Activated T-helper 17 cell treated with anti-CD3 and anti-CD28 coated beads, Interleukin-2, amount 50 U/mL, for 72 hours (primary cell): ENCODE data around the gene SLC12A2. TPM values are rescaled to one million over a fixed set of nuclear protein-coding genes. Genes with fewer than 3 reads are reported as not detected.

ENCODE experiments used
- ATAC-seq: fragments of 150-1000 bp; cut with Tn5 transposase; replicated peaks from 2 replicates; pipeline ENCODE4 v1.10.0; 2021; ENCODE audit warnings: mild to moderate bottlenecking, moderate library complexity
- H3K27ac Mint-ChIP-seq: one replicate; pipeline ENCODE4 v1.8.0; 2022; ENCODE audit warnings: mixed read lengths
- H3K27me3 Mint-ChIP-seq: one replicate; pipeline ENCODE4 v1.8.0; 2022; ENCODE audit warnings: mixed read lengths
- H3K36me3 Mint-ChIP-seq: one replicate; pipeline ENCODE4 v1.8.0; 2022; ENCODE audit warnings: low read depth, mild to moderate bottlenecking, mixed read lengths
- H3K4me1 Mint-ChIP-seq: one replicate; pipeline ENCODE4 v1.8.0; 2022; ENCODE audit warnings: mixed read lengths
- H3K4me3 Mint-ChIP-seq: one replicate; pipeline ENCODE4 v1.8.0; 2022; ENCODE audit warnings: mild to moderate bottlenecking, mixed read lengths
- H3K9me3 Mint-ChIP-seq: one replicate; pipeline ENCODE4 v1.8.0; 2022; ENCODE audit warnings: mixed read lengths
- total RNA-seq, 2 donors: library from RNA; stranded (reverse); gene quantifications; one replicate each; pipeline ENCODE4 v1.2.3, GENCODE V29; 2022

SLC12A2 gene
- total RNA-seq, 2 donors from 2014 or later, result 9.7 to 30.3 TPM

DNA sequence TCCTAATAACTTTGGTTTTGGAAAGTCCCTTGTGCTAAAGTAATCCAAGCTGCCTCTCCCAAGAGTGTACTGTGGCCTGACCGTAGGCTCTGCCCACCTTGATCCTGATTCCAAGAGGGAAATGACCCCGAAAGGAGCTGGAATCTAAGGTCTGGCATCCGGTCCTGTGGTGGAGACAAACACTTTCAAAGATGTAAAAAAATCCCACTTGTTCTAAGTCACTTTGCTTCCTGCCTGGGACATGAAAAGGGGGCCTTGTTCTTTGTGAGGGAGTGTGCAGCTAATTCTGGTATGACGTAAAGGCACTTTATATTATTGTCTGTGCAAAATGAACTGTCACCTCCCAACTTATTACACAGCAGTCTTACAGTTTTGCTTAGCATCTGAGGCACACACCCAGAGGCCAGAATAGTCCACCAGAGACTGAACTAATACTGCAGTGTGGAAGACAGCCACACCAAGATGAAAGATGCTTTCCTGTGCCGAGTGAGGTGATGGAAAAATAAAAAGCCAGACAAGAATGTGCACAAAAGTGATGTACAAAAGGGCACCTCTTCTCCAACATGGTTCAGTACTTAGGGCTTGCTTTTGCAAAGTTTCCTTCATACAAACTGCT is 128.7 kb downstream of the SLC12A2 start:
- Mint-ChIP-seq H3K4me1 (no peaks in the 10 kb centered on the region), H3K27ac (no peak overlapping the region)
- no peak for ATAC-seq

DNA sequence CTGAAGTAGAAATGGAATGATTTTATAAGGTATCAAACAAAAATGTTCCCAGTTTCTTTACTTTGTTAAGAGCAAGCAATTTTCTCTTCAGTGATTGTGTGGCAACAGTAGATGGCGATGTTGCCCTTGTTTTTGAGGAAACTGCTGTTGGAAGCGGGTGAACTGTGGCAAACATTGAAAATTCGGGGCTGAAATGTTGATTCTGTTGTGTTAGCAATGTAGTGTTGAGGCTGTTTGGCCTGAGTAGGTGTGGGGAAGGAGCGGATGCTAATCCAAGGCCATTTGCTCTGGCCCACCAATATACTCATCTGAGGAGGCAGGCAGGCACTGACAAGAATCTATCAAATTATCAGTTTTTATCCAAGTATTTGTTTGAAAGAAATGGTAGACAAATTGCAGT is 129.8 kb downstream of the SLC12A2 start:
- ATAC-seq, result no peak
- Mint-ChIP-seq H3K4me1 (no peaks in the 10 kb centered on the region), H3K27me3 (peaks cover 4% of the 10 kb centered on the region), H3K36me3 (no peaks in the 10 kb centered on the region), H3K9me3 (no peaks in the 10 kb centered on the region), H3K27ac (no peak overlapping the region), H3K4me3 (no peak overlapping the region)

More for the DNA sequence above, 128.7 kb downstream of the SLC12A2 start:
- Mint-ChIP-seq H3K4me3 (no peak overlapping the region), H3K9me3 (no peaks in the 10 kb centered on the region), H3K36me3 (no peaks in the 10 kb centered on the region), H3K27me3 (peaks cover 4% of the 10 kb centered on the region)

DNA sequence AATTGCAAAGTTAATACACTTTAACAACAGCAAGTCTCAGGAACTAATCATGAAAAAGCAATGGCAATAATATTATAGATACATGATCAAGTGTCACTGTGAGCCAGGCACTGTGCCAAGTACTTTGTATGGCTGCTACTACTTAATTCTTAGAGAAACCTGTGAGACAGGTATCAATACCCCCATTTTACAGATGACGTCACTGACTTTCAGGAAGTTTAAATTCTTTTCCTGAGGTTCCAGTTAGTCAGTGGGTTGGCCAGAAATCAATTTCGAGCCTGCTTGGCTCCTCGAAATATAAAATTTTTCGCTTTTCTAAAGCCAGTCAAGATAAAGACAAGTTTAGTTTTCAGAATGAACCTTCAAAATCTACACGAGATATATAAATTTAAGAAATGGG is 130.3 kb downstream of the SLC12A2 start:
- Mint-ChIP-seq H3K36me3 (no peaks in the 10 kb centered on the region), H3K27ac (no peak overlapping the region), H3K4me1 (no peaks in the 10 kb centered on the region), H3K9me3 (no peaks in the 10 kb centered on the region), H3K4me3 (no peak overlapping the region), H3K27me3 (peaks cover 2% of the 10 kb centered on the region)
- no peak for ATAC-seq

DNA sequence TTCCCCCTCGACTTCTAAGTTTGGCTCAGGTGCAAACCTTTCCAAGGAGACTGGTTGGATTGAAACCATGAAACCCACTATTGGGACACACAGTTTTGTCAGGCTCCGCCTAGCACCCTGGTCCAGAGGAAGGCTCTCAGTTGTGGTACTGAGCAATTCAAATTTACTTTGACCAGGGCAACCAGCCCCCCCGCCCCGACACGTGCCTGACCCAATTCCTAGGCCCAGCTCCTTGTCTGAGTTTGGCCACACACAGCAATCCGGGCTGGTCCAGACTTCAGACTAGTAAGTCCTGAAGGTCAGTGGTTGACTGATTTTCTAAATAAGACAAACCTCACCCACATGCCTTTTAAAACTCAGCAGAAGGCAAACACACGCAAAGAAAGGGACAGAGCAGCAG is 132.7 kb downstream of the SLC12A2 start:
- Mint-ChIP-seq H3K27ac (no peak overlapping the region), H3K4me3 (no peak overlapping the region)
- ATAC-seq, result no peak

DNA sequence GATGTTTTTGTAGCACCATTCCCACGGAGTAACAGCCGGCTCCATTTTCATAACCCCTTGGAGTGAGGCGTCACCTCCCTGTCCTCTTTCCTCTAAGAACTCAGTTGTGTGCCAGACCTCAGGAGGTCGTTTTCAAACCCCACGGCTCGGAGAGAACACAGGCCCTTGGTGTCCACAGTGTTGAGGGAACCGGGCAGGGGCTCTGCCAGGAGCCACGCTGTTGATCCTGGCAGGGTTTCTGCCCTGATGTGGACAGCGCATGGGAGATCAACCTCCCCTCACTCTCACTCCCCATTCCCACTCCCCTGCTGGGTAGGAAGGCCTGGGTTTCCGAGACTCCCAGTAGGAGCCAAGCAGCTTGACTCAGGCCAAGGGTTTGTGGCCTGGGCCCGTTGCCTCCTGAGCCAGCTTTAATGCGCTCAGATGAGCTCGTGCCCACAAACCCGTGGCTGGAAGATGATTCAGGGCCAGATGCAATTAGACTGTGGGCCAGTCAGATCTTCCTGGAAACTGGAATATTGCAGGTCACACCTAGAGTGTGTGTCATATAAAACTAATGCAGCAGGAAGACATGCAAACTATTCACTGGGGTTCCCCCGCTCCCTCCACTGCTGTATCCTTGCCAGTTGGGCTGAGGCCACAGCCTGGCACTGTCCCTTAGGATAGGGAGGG is 133.4 kb downstream of the SLC12A2 start:
- no peaks in the 10 kb centered on the region for H3K36me3 Mint-ChIP-seq
- H3K9me3 Mint-ChIP-seq, result no peaks in the 10 kb centered on the region
- no peaks in the 10 kb centered on the region for H3K4me1 Mint-ChIP-seq
- no peak for ATAC-seq
- H3K27me3 Mint-ChIP-seq, result no peaks in the 10 kb centered on the region
- H3K4me3 Mint-ChIP-seq, result no peak overlapping the region
- H3K27ac Mint-ChIP-seq, result no peak overlapping the region

More for the DNA sequence above, 132.7 kb downstream of the SLC12A2 start:
- Mint-ChIP-seq H3K36me3 (no peaks in the 10 kb centered on the region), H3K9me3 (no peaks in the 10 kb centered on the region), H3K4me1 (no peaks in the 10 kb centered on the region), H3K27me3 (no peaks in the 10 kb centered on the region)

DNA sequence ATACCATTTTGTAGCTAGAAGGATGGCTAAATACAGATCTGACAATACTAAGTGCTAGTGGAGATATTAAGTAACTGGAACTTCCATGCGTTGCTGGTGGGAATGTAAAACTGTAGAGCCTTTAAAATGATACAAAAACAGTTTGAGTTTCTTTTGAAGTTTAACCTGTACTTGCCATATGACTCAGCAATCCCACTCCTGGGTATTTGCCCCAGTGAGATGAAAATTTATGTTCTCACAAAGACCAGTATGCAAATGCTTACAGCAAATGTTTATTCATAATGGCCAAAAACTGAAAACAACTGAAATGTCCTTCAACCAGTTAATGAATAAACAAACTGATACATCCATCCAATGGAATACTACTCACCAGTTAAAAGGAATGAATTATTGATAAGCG is 137.3 kb downstream of the SLC12A2 start:
- peaks cover 5% of the 10 kb centered on the region for H3K27me3 Mint-ChIP-seq
- no peaks in the 10 kb centered on the region for H3K4me1 Mint-ChIP-seq
- H3K9me3 Mint-ChIP-seq, result no peaks in the 10 kb centered on the region
- no peak overlapping the region for H3K4me3 Mint-ChIP-seq
- no peaks in the 10 kb centered on the region for H3K36me3 Mint-ChIP-seq
- no peak for ATAC-seq
- no peak overlapping the region for H3K27ac Mint-ChIP-seq

DNA sequence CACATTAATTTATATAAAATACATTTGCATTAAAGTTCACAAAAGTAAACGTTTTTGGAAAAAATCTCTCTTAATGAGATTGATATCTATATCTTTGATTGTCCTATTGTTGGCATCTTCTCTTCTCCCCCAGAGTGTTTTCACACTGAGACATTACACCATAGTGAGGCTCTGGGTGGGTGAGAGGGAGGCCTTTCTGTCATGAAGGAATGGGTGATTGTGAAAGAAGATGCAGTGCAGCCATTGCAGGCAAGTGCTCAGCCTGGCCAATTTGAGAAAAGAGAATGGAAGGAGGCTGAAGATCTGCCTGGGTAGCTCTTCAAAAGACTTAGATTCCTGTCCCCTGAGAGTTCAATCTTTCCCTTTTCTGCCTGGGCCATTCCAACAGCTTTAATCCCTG is 140.8 kb downstream of the SLC12A2 start:
- peaks cover 5% of the 10 kb centered on the region for H3K27me3 Mint-ChIP-seq
- no peaks in the 10 kb centered on the region for H3K9me3 Mint-ChIP-seq
- H3K36me3 Mint-ChIP-seq, result no peaks in the 10 kb centered on the region
- no peak overlapping the region for H3K4me3 Mint-ChIP-seq
- no peak for ATAC-seq
- H3K27ac Mint-ChIP-seq, result no peak overlapping the region
- no peaks in the 10 kb centered on the region for H3K4me1 Mint-ChIP-seq

DNA sequence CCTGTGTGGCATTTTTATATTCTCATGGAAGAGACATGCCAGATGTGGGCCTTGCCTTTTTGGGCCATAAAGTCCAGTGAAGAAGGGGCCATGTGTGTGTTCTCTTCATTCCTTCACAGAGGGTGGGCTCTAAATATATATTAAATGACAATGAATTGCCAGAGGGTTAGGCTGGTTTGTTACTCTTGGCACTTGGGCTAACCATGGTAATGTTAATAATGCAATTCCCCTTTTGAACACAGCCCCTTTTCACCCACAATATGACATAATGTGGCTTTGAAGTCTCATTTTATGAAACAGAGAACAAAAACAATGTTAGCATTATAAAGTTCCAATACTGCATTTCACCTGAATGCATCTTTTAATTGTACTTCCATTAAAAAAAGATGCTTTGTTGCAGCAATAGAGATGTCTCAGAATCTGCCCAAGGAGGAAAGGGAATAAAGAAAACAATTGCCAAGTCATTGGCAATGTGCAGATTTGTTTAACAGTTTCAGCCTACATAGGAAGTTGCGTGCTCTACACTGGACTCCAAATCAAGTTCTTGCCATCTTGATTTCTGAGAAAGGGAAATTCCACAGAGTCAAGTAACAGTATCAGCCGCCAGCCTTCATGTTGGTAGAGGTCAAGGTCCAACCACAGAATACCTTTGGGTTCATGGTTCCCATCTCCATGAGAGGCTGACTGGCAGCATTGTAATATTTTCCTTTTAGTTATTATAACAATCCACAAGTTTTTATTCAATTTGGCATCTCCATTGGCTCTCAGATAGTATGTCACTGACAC is 141.9 kb downstream of the SLC12A2 start:
- Mint-ChIP-seq H3K4me3 (no peak overlapping the region), H3K4me1 (no peaks in the 10 kb centered on the region), H3K27me3 (peaks cover 5% of the 10 kb centered on the region), H3K9me3 (no peaks in the 10 kb centered on the region), H3K27ac (no peak overlapping the region), H3K36me3 (no peaks in the 10 kb centered on the region)
- no peak for ATAC-seq

DNA sequence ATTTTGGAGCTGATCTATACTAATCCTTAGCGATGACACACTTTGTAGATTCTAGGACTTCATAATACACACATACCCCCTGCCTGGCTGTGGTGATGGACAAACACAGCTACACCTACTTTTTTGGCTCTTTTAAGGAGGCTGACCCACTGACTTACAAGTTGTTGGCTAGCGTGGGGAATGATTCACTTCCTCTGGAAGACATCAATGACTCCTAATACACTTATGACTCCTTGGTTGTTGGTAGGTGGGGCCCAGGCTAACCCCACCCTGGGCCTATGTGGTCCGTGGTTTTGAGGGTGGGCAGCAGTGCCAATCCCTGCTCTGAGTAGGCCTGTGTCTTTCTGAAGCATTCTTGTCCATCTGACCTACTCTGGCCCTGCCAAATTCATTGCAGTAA is 144.4 kb downstream of the SLC12A2 start:
- Mint-ChIP-seq H3K9me3 (no peaks in the 10 kb centered on the region), H3K27me3 (peaks cover 5% of the 10 kb centered on the region), H3K4me1 (no peaks in the 10 kb centered on the region), H3K4me3 (no peak overlapping the region), H3K27ac (no peak overlapping the region), H3K36me3 (no peaks in the 10 kb centered on the region)
- peak; percentile 79 for ATAC-seq

DNA sequence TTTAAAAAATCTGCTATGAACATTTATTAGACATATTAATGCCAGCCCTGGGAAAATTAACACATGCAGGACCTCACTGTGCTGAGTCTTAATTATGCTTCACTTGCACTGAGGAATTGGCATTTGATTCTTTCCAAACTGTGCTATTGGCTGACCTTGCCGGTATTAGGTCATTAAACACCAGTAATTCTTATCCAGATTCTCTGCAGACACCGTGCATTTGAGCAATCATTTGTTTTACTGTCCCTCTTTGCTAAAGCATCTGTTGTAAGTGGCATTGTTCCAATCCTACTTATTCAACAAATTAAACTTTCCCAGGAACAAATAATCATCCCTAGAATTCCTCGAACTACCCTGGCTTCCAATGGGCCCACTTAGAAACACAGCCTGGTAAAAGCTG is 145.0 kb downstream of the SLC12A2 start:
- Mint-ChIP-seq H3K27me3 (peaks cover 3% of the 10 kb centered on the region), H3K36me3 (no peaks in the 10 kb centered on the region)

DNA sequence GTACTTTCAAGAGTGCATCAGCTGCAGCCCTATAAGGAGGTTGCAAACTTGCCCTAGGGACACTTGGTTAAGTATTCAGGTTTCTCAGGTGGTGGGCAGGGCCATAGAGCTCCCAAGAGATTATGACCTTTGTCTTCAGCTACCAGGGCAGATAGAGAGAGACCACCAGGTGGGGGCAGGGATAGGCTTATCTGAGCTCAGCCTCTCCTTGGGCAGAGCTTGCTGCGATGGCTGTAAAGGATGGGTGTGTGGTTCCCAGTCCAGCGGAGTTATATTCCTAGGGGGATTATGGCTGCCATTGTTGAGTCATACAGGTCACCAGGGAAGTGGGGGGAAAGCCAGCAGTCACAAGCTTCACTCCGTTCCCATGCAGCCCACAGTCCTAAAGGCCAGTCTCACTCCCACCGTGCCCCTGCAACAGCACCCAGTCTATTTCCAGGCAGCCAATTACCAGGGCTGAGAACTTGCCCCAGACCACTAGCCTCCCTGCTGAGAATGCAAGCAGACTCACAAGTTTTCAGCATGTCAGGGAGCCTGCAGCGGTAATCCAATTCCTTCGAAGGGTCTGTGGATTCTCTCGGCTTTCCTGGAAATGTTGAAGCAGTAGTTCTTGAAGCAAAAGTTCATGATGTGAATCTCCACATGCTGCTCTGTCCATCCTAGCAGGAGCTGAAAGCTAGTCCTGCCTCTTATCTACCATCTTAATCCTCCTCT is 151.5 kb downstream of the SLC12A2 start:
- Mint-ChIP-seq H3K36me3 (no peaks in the 10 kb centered on the region), H3K4me1 (no peaks in the 10 kb centered on the region), H3K4me3 (no peak overlapping the region), H3K27me3 (peaks cover 33% of the 10 kb centered on the region), H3K27ac (no peak overlapping the region), H3K9me3 (no peaks in the 10 kb centered on the region)
- no peak for ATAC-seq

More for the DNA sequence above, 145.0 kb downstream of the SLC12A2 start:
- Mint-ChIP-seq H3K4me1 (no peaks in the 10 kb centered on the region), H3K4me3 (no peak overlapping the region), H3K27ac (no peak overlapping the region), H3K9me3 (no peaks in the 10 kb centered on the region)
- ATAC-seq, result no peak

DNA sequence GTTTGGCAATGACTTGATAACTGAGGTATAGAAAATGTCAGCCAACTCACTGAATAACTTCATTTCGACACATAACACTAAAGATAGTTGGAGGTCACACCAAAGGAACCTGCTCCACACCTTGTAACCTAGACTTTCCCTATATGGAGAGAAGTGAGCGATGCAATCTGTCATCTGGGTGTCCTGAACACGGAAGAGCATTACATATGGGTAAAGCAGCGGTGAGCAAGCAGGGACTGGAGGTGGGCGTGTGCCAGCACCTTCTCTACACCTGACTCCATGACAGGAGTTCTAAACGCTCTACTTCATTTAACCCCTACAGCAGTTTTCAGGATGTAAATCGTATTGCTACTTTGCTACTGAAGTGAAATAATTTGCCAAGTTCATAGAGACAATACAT is 152.8 kb downstream of the SLC12A2 start:
- Mint-ChIP-seq H3K27me3 (peaks cover 35% of the 10 kb centered on the region), H3K27ac (no peak overlapping the region), H3K4me1 (no peaks in the 10 kb centered on the region), H3K9me3 (no peaks in the 10 kb centered on the region), H3K4me3 (no peak overlapping the region), H3K36me3 (no peaks in the 10 kb centered on the region)
- no peak for ATAC-seq

DNA sequence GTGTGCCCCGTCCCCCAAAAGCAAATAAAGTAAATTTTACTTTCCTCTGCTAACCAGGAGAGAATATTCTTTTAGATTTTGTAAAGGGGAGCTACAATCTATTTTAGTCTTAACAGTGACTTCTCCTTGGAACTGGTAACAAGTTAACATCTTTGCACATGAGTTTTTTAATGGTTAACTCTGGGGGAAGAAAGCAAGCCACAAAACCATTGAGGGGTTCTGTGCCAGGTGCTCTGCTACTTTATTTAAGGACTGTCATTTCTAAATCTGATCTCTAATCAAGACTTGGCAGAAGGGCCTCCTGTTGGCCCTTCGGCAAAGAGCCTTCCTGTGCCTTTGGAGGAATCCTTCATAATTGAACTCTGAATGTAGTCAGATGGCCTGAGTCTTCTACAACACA is 153.4 kb downstream of the SLC12A2 start:
- H3K27me3 Mint-ChIP-seq, result peaks cover 35% of the 10 kb centered on the region
- no peaks in the 10 kb centered on the region for H3K9me3 Mint-ChIP-seq
- no peaks in the 10 kb centered on the region for H3K4me1 Mint-ChIP-seq
- no peak overlapping the region for H3K4me3 Mint-ChIP-seq
- no peaks in the 10 kb centered on the region for H3K36me3 Mint-ChIP-seq
- ATAC-seq, result no peak
- H3K27ac Mint-ChIP-seq, result no peak overlapping the region

DNA sequence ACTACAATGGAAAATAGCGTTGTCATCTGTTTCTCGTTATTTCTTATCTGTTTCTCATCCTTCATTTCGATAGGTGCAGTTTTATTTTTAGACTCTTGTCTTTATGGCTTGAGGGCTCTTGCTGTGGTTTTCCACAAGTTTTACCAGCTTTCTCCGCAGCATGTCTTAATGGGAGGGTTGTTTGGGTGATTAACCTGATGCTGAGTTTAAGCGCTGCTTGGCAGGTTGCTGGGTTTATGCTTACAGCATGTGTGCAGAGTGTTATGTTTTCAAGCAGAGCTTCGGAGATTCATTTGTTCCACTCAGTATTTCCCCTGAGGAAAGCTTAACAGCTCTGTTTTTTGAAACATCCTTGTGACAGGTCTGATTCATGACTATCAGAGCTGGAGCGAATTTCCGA is 154.0 kb downstream of the SLC12A2 start:
- no peaks in the 10 kb centered on the region for H3K9me3 Mint-ChIP-seq
- H3K4me3 Mint-ChIP-seq, result no peak overlapping the region
- no peak for ATAC-seq
- no peaks in the 10 kb centered on the region for H3K36me3 Mint-ChIP-seq
- peaks cover 32% of the 10 kb centered on the region for H3K27me3 Mint-ChIP-seq
- no peaks in the 10 kb centered on the region for H3K4me1 Mint-ChIP-seq
- no peak overlapping the region for H3K27ac Mint-ChIP-seq
